ENCODE measurements around the gene MICA.
"Not testable (repeated sequence)": the region's sequence is repeated elsewhere in the genome, so short reads cannot be mapped to it uniquely, and the experiment has no call there.

MICA gene

DNA sequence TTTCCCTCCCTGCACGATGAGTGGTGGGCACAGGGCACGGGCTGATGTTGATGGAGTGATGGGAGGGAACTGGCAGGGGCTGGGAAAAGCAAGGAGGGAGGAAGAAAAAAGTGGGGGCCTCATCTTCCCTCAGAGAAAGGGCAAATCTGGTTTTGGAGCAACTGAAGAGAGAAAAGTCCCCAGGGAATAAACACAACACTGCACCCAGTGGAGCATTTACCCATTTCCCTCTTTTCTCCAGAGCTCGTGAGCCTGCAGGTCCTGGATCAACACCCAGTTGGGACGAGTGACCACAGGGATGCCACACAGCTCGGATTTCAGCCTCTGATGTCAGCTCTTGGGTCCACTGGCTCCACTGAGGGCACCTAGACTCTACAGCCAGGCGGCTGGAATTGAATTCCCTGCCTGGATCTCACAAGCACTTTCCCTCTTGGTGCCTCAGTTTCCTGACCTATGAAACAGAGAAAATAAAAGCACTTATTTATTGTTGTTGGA is 11.4 kb downstream of the MICA start:
- no peak for DNase-seq

DNA sequence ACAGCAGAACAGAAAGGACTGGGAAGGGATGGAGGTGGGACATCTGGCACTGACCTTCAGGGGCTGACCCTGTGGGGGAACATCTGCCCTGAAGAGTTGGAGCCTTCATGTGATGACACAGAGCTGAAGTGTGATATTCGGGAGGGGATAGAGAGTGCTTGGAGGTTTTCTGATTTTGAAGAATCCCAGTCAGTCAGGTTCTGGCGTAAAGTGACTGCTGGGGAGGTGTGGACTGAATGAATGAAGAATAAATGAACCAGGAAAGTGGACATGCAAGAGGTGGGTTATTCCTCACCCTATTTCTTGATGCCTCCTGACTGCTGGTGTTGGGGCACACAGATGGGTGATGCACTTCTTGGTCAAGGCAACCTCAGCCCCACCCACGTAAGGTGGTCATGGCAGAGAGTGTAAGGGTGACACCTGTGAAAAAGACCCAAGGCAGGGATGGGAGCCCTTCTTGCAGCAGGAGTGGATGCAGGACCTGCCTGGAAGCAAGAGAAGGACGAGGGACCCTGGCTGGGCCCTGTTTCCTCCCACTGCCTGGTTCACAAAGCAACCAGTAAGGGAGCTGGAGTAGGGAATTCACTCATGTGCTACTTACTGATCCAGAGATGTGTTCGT is 13.1 kb downstream of the MICA start:
- no peak for DNase-seq

DNA sequence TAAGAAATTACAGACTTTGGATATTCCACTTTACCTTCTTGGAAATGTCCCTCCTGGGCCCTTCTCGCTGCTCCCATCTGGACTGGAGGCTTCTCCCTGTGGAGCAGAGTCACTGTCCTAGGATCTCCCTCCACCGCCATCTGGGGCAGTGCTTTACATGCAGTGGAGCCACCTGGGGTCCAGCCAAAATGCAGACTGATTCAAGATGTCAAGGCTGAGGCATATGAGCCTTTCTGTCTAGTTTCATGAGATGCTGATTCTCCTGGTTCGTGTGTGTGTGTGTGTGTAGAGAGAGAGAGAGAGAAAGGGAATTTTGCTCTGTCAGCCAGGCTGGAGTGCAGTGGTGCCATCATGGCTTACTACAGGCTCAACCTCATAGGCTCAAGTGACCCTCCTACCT is 14.9 kb downstream of the MICA start:
- no peak for DNase-seq

GRCh38 chr6:31419842-31420241 is 16.4 kb downstream of the MICA start:
- no peak for DNase-seq

DNA sequence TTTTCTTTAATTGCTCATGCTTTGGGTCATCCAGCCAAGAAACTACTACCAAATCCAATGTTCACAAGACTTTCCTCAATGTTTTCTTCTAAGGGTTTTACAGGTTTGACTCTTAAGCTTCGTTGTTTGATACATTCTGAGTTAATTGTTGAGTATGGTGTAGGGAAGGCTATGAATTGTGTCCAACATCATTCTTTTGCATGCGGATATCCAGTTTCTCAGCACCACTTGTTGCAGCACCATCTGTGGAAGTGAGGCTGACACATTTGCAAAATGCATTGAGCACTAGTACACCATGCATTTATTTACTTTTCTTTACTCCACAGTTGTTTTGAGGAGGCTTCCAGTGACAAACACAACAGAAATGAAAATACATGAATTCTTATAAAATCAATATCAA is 17.2 kb downstream of the MICA start:
- DNase-seq = no peak

DNA sequence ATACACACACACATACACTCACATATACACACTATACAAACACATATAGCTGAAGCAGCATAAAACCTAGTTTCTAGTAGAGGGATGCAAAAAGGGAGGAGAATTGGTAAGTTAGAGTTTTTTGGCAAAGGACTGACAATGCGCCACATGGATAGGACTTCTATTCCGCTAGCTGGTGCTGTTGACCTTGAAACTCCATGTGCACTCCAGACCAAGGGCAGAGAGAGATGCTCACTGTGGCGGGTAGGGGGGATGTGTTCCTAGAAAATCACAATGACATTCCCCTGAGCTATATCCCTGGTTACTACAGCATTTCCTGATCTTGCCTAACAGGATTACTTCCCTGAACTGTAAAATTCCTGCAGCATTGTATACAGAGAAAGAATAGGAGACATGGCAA is 19.2 kb downstream of the MICA start:
- DNase-seq = no peak

GRCh38 chr6:31423550-31423949 is 20.2 kb downstream of the MICA start:
- no peak for DNase-seq

DNA sequence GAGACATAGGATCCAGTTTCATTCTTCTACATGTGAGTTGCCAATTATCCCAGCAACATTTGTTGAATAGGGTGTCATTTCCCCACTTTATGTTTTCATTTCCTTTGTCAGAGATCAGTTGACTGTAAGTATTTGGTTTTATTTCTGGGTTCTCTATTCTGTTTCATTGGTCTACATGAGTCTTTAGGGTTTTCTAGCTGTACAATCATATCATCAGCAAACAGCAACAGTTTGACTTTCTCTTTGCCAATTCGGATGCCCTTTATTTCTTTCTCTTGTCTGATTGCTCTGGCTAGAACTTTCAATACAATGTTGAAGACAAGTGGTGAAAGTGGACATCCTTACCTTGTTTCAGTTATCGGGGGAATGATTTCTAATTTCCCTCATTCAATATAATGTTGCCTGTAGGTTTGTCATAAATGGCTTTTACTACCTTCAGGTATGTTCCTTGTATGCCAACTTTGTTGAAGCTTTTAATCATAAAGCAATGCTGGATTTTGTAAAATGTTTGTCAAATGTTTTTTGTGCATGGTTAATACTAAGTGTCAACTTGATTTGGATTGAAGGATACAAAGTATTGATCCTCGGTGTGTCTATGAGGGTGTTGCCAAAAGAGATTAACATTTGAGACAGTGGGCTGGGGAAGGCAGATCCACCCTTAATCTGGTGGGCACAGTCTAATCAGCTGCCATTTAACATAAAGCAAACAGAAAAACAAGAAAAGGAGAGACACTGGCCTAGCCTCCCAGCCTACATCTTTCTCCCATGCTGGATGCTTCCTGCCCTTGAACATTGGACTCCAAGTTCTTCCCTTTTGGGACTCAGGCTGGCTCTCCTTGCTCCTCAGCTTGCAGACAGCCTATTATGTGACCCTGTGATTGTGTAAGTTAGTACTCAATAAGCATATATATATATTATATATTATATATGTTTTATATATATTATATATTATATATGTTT is 23.3 kb downstream of the MICA start:
- no peak for DNase-seq

- no peak for DNase-seq
Observed at GRCh38 chr6:31430449-31430848, 27.1 kb downstream of the MICA start.

DNA sequence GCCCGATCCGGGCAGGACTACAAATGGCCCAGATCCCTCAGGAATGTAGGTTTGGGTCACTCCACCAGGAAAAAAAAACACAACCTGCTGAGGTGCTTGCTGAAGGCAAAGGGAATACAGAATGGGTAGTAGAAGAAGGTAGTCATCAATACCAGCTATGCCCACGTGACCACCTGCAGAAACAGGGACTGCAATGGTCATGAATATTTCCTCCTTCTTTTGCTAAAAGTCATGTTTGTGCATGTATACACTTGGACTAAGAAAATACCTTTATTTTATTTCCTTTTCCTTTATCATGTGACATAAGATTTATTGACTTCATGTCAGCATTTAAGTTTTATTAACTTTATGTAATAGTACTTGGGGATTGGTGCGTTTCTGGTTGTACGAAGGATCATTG is 31.7 kb downstream of the MICA start:
- not testable (repeated sequence) for DNase-seq

- DNase-seq = no peak
Observed at GRCh38 chr6:31438222-31438621, 34.8 kb downstream of the MICA start.

GRCh38 chr6:31438677-31439076 is 35.3 kb downstream of the MICA start:
- DNase-seq = no peak

DNA sequence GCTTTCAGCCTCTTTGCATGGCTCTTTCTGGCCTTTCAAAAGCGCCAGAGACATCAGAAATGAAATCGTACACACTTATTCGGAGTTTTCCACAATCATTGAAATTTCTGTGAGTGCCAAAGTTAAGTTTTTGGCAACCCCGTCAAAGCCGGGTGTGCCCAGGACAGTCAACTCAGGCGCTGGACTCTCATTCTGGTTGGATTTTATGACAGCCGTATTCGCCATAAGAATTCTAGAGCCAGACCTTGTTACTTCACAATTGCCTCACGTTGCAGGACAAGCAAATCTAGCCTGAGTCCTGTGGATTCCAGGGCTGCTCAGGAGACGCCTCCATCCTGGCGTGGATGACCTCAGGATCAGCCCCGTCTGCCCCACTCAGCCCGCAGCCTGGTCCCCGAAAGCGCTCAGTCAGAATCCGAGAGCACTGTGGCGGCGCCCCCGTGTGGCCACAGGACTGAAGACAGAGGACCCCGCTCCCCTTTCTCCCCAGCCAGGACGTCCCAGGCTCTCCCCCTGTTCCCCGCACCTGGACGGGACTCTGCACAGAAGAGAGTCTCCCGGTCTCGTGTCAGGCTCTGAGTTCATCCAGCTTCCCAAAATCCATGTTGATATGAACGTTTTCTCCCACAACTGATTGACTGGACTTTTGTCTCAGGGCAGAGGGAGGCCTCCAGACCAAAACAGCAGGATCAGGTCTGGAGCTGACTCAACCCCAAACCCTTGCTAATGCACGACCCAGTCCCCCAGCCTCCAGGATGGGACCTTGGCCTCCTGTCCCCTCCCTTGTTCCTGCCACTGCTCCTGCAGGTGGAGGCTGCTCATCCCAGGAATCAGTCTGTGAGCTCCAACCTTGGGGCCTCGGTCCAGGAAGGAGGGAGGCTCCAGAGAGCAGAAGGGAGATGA is 38.2 kb downstream of the MICA start:
- peak; percentile 89 for DNase-seq

DNA sequence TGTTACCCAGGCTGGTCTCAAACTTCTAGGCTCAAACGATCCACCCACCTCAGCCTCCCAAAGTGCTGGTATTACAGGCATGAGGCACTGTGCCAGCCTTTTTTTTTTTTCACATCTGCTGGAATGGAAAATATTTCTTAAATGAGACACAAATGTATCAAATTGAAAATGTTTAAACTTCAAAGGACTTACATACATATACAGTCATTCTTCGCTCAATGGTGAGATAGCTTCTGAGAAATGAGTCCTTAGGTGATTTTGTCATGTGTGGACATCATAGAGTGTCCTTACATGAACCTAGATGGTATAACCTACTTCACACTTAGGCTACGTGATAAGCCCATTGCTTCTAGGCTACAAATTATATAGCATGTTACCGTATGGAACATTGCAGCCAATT is 43.1 kb downstream of the MICA start:
- no peak for DNase-seq

DNA sequence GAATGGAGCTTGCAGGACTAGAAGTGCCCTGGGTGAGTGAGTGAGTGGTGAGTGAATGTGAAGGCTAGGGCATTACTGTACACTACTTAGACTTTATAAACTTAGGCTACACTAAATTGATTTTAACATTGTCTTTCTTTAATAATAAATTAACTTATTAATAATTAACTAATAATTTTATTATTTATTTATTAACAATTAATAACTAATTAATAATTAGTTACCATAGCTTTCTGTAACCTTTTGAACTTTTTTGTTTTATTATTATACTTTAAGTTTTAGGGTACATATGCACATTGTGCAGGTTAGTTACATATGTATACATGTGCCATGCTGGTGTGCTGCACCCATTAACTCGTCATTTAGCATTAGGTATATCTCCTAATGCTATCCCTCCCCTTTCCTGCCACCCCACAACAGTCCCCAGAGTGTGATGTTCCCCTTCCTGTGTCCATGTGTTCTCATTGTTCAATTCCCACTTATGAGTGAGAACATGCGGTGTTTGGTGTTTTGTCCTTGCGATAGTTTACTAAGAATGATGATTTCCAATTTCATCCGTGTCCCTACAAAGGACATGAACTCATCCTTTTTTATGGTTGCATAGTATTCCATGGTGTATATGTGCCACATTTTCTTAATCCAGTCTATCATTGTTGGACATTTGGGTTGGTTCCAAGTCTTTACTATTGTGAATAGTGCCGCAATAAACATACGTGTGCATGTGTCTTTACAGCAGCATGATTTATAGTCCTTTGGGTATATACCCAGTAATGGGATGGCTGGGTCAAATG is 43.8 kb downstream of the MICA start:
- not testable (repeated sequence) for DNase-seq

DNA sequence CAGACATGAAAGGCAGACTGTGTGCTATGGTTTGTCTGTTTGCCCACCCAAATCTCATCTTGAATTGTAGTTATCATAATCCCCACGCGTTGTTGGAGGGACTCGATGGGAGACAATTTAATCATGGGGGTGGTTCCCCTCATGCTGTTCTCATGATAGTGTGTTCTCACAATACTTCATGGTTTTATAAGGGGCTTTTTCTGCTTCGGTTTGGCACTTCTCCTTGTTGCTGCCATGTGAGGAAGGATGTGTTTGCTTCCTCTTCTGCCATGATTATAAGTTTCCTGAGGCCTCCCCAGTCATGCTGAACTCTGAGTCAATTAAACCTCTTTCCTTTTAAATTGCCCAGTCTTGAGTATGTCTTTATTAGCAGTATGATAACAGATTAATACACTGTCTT is 47.4 kb downstream of the MICA start:
- DNase-seq = no peak

DNA sequence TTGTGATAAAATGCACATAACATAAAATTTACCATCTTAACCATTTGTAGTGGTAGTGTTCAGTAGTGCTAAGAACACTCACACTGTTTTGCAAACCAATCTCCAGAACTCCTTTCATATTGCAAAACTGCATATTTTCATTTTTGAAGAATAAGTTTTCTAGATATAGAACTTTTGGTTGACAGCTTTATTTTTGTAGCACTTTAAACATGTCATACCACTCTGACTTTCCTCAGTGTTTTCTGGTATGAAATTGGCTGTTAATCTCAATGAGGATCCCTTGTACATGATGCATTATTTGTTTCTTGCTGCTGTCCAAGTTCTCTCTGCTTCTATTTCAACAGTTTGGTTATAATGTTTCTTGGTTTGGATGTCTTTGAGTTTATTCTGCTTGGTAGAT is 49.5 kb downstream of the MICA start:
- no peak for DNase-seq

DNA sequence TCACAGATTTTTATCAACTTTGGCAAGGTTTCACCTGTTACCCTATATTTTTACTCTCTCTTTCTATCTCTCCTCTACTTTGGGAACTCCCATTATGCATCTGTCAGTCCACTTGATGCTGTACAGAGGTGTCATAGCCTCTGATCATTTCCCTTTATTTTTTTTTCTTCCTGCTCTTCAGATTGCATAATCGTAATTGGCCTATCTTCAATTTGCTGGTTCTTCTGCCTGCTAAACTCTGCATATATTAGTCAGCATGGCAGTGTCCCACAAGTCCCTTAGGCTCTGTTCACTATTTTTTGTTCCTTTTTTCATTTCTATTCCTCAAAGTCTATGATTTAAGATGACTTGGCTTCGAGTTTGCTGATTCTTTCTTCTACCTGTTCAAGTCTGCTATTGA is 49.9 kb downstream of the MICA start:
- no peak for DNase-seq

DNA sequence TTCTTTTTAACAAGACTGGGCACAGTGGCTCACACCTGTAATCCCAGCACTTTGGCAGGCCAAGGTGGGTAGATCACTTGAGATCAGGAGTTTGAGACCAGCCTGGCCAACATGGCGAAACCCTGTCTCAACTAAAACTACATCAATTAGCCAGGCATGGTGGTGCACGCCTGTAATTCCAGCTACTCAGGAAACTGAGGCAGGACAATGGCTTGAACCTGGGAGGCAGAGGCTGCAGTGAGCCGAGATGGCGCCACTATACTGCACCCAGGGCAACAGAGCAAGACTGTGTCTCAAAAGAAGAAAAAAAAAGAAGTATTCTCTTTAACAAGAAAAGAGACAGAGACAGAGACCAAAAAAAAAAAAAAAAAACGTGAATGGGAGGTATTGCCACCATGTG is 56.5 kb downstream of the MICA start:
- DNase-seq = not testable (repeated sequence)

DNA sequence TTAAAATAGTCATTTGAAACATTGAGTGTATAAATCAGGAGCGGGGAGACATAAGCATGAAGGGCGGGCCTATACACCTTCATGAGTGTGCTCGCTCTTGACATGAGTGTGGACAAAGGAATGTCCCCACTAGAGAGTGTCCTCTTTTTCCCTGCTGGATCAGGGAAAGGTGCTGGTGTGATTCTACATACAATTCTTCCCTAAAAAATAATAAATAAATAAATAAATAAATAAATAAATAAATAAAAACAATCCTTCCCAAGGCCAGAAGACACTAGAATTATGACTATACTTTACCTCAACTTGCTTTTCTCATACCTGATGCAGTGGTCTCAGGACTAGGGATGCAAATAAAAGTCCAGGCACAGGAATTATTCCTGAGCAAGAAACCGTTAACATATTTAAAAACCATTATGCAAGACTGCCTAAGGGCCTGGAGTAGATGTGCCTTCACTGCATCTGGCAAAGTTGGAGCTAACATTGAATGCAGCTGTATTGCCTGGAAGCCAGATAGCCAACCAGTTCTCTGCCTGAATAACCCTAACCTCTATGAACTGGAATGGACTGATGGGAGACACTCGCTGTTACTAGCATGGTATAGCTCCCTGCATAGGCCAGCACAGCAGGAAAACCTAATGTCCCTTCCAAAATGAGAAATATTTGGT is 57.1 kb downstream of the MICA start:
- DNase-seq = no peak

- no peak for DNase-seq
Observed at GRCh38 chr6:31462026-31462963, 58.9 kb downstream of the MICA start.
